ENCODE data around the gene MINDY3.

DNA sequence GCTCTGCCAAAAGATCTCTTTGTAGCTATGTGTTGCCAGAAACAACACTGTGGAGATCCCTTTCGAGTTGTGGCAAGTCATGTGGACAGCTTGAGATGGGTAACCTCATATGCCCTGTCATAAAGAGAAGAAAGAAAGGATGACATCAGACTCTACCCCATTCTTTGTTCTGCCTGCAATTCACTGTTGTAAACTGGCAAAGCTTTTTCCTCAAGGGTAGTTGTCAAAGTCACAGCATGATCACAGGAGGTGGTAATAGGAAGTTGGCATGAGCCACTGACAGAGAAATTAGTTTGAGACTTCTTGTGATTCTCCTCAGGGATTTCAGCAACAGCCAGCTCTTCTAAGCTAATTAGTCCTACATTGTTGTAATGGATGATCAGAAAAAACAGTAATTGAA is 19.4 kb upstream of the MINDY3 start:
- TF ChIP-seq CTCF (IDR thresholded peaks at IDR 0.05; ENCODE audit: borderline replicate concordance, extremely low read depth, low read length, poor library complexity, severe bottlenecking) (no peak), EZH2 (IDR thresholded peaks at IDR 0.05; ENCODE audit: borderline replicate concordance, low read depth, low read length, severe bottlenecking) (no peak)
